ENCODE results near the gene WWC2.

- no peak for TF ChIP-seq CTCF (IDR thresholded peaks at IDR 0.05)
- no peak for TF ChIP-seq ZNF512 (CRISPR knock-in tag; IDR thresholded peaks at IDR 0.05; ENCODE audit: borderline replicate concordance)
- no peak for TF ChIP-seq ZBTB43 (CRISPR knock-in tag; IDR thresholded peaks at IDR 0.05)
- TF ChIP-seq MAX (CRISPR knock-in tag; IDR thresholded peaks at IDR 0.05) = no peak
- TF ChIP-seq TEAD4 (CRISPR knock-in tag; IDR thresholded peaks at IDR 0.05) = no peak
- no peak for TF ChIP-seq STAT6 (CRISPR knock-in tag; conservative IDR thresholded peaks at IDR 0.05; ENCODE audit: low read depth)
- no peak for TF ChIP-seq ELF4 (CRISPR knock-in tag; IDR thresholded peaks at IDR 0.05; ENCODE audit: low read depth)
- TF ChIP-seq ZNF423 (CRISPR knock-in tag; IDR thresholded peaks at IDR 0.05) = no peak
- no peak for TF ChIP-seq FOXK1 (CRISPR knock-in tag; IDR thresholded peaks at IDR 0.05)
- no peak for TF ChIP-seq ZNF281 (CRISPR knock-in tag; IDR thresholded peaks at IDR 0.05)
- no peak for TF ChIP-seq ATF3 (CRISPR knock-in tag; conservative IDR thresholded peaks at IDR 0.05)
- TF ChIP-seq ETV6 (CRISPR knock-in tag; IDR thresholded peaks at IDR 0.05) = no peak
- no peak for TF ChIP-seq FOXJ3 (CRISPR knock-in tag; IDR thresholded peaks at IDR 0.05; ENCODE audit: borderline replicate concordance)
- no peak for TF ChIP-seq NFATC4 (CRISPR knock-in tag; IDR thresholded peaks at IDR 0.05)
These were observed 74.8 kb downstream of the WWC2 start for GRCh38 chr4:183173580-183174526.
